IMR-90 (cell line): ENCODE measurements around the gene NFYC. TPM values are rescaled to one million over a fixed set of nuclear protein-coding genes. Genes with fewer than 3 reads are reported as not detected.

ENCODE experiments used
- ATAC-seq: fragments of 200-7000 bp; cut with Tn5 transposase; 2 replicates; pipeline ENCODE4 v1.9.1; 2020; ENCODE audit warnings: low read depth, mild to moderate bottlenecking, moderate library complexity
- BruUV-seq: library from RNA; stranded (reverse); fragments of 400-500 nt; replicated peaks from 2 replicates; lab custom pipeline; 2021; lab: Mats Ljungman, UMichigan
- CTCF ChIA-PET: fragments of 300-600 bp; formaldehyde crosslinking; extraction: SDS; loops from one replicate; lab custom pipeline; 2021; ENCODE audit warnings: antibody characterized with exemption; lab: Yijun Ruan, JAX
- POLR2A ChIA-PET: fragments of 300-600 bp; sonication (Branson Sonifier 250); formaldehyde crosslinking; loops from one replicate; lab custom pipeline; 2022; ENCODE audit warnings: antibody characterized with exemption; ENCODE audit not compliant: unreplicated experiment; lab: Charles Lee
- DNase-seq: peaks from one replicate; pipeline ENCODE4 v3.0.0; 2013
- H2AFZ ChIP-seq: replicated peaks from 2 replicates; pipeline ENCODE3; 2013; ENCODE audit warnings: low read length, mild to moderate bottlenecking; ENCODE audit not compliant: poor library complexity
- H2AK5ac ChIP-seq: 2 replicates; pipeline ENCODE4 v1.6.1; 2013; ENCODE audit warnings: low read depth, low read length, inconsistent platforms
- H2AK9ac ChIP-seq: replicated peaks from 2 replicates; pipeline ENCODE3; 2013; ENCODE audit warnings: mild to moderate bottlenecking, low read depth, low read length, moderate library complexity; ENCODE audit not compliant: poor library complexity
- H2BK120ac ChIP-seq: 2 replicates; pipeline ENCODE4 v1.6.1; 2013; ENCODE audit warnings: low read depth, low read length, inconsistent platforms
- H2BK15ac ChIP-seq: 3 replicates; pipeline ENCODE4 v1.6.1; 2013; ENCODE audit warnings: low read depth, low read length, inconsistent platforms
- H2BK20ac ChIP-seq: 2 replicates; pipeline ENCODE4 v1.6.1; 2013; ENCODE audit warnings: low read depth, mild to moderate bottlenecking, inconsistent platforms, low read length, moderate library complexity
- H2BK5ac ChIP-seq: 2 replicates; pipeline ENCODE4 v1.6.1; 2013; ENCODE audit warnings: mild to moderate bottlenecking, low read depth, low read length, inconsistent platforms; ENCODE audit not compliant: poor library complexity, severe bottlenecking
- H3K14ac ChIP-seq: replicated peaks from 2 replicates; pipeline ENCODE4 v1.6.1; 2013; ENCODE audit warnings: low read depth, low read length, inconsistent platforms
- H3K18ac ChIP-seq: 2 replicates; pipeline ENCODE4 v1.6.1; 2013; ENCODE audit warnings: low read depth, low read length, control low read depth
- H3K23ac ChIP-seq: 2 replicates; pipeline ENCODE4 v1.6.1; 2013; ENCODE audit warnings: low read depth, low read length, inconsistent platforms
- H3K27ac ChIP-seq: 2 replicates; pipeline ENCODE4 v1.5.1; 2013; ENCODE audit warnings: mild to moderate bottlenecking, control low read depth, low read length; ENCODE audit not compliant: insufficient read depth
- H3K27me3 ChIP-seq: 2 replicates; pipeline ENCODE4 v1.6.1; 2013; ENCODE audit warnings: low read length; ENCODE audit not compliant: control insufficient read depth, insufficient read depth
- H3K36me3 ChIP-seq: 2 replicates; pipeline ENCODE4 v1.6.1; 2013; ENCODE audit warnings: low read length, mixed read lengths; ENCODE audit not compliant: control insufficient read depth, insufficient read depth
- H3K4ac ChIP-seq: 2 replicates; pipeline ENCODE4 v1.6.1; 2013; ENCODE audit warnings: low read depth, low read length, inconsistent platforms
- H3K4me1 ChIP-seq: 2 replicates; pipeline ENCODE4 v1.6.1; 2013; ENCODE audit warnings: low read length, mixed read lengths; ENCODE audit not compliant: control insufficient read depth, insufficient read depth
- H3K4me2 ChIP-seq: 2 replicates; pipeline ENCODE4 v1.6.1; 2013; ENCODE audit warnings: low read depth, mild to moderate bottlenecking, control low read depth, low read length, moderate library complexity
- H3K4me3 ChIP-seq: 2 replicates; pipeline ENCODE4 v1.5.1; 2013; ENCODE audit warnings: low read depth, mild to moderate bottlenecking, control low read depth, low read length, moderate library complexity; ENCODE audit not compliant: insufficient read depth
- H3K56ac ChIP-seq: 2 replicates; pipeline ENCODE4 v1.6.1; 2013; ENCODE audit warnings: low read length, inconsistent platforms; ENCODE audit not compliant: insufficient read depth; ENCODE audit errors: extremely low read depth
- H3K79me1 ChIP-seq, 2 experiments: 2 replicates each; pipeline ENCODE4 v1.6.1; 2013; ENCODE audit warnings: low read length in 2 of 2, inconsistent platforms in 1 of 2, low read depth in 1 of 2
- H3K9ac ChIP-seq: 2 replicates; pipeline ENCODE4 v1.6.1; 2013; ENCODE audit warnings: low read depth, low read length, control low read depth
- H3K9me1 ChIP-seq: 2 replicates; pipeline ENCODE4 v1.6.1; 2013; ENCODE audit warnings: low read length, inconsistent platforms; ENCODE audit not compliant: insufficient read depth
- H3K9me3 ChIP-seq: 2 replicates; pipeline ENCODE4 v1.6.1; 2013; ENCODE audit warnings: low read length; ENCODE audit not compliant: control insufficient read depth, insufficient read depth
- H4K20me1 ChIP-seq: 2 replicates; pipeline ENCODE4 v1.6.1; 2013; ENCODE audit warnings: low read length, inconsistent platforms; ENCODE audit not compliant: insufficient read depth
- H4K5ac ChIP-seq: 2 replicates; pipeline ENCODE4 v1.6.1; 2013; ENCODE audit warnings: mild to moderate bottlenecking, low read depth, low read length, control low read depth
- H4K8ac ChIP-seq, 2 experiments: 2 replicates each; pipeline ENCODE4 v1.6.1; 2013; ENCODE audit warnings: low read depth in 2 of 2, low read length in 2 of 2, control low read depth in 1 of 2, inconsistent platforms in 1 of 2
- H4K91ac ChIP-seq: 2 replicates; pipeline ENCODE4 v1.6.1; 2013; ENCODE audit warnings: low read depth, low read length, inconsistent platforms; ENCODE audit not compliant: insufficient read depth
- BHLHE40 ChIP-seq: fragments of 150-350 bp; IDR thresholded peaks from 2 replicates; pipeline ENCODE4 v1.6.1; 2016; ENCODE audit warnings: mild to moderate bottlenecking, low read depth, low read length
- CEBPB ChIP-seq: IDR thresholded peaks from 2 replicates; pipeline ENCODE4 v1.6.1; 2012; ENCODE audit warnings: low read depth, low read length, improper control_type of control experiment
- CHD1 ChIP-seq: IDR thresholded peaks from 2 replicates; pipeline ENCODE4 v1.6.1; 2012; ENCODE audit warnings: low read depth, low read length, improper control_type of control experiment
- FOS ChIP-seq: fragments of 150-350 bp; IDR thresholded peaks from 2 replicates; pipeline ENCODE4 v1.6.1; 2016; ENCODE audit warnings: low read depth, low read length
- MAFK ChIP-seq: IDR thresholded peaks from 2 replicates; pipeline ENCODE4 v1.6.1; 2012; ENCODE audit warnings: low read depth, low read length, improper control_type of control experiment
- MAZ ChIP-seq: IDR thresholded peaks from 2 replicates; pipeline ENCODE4 v1.6.1; 2012; ENCODE audit warnings: low read depth, mild to moderate bottlenecking, low read length, improper control_type of control experiment, moderate library complexity, borderline replicate concordance
- MXI1 ChIP-seq: IDR thresholded peaks from 2 replicates; pipeline ENCODE4 v1.6.1; 2012; ENCODE audit warnings: low read depth, mild to moderate bottlenecking, low read length, moderate library complexity, borderline replicate concordance
- POLR2A ChIP-seq: IDR thresholded peaks from 2 replicates; pipeline ENCODE4 v1.6.1; 2012; ENCODE audit warnings: mild to moderate bottlenecking, low read depth, low read length
- RAD21 ChIP-seq: IDR thresholded peaks from 2 replicates; pipeline ENCODE4 v1.6.1; 2012; ENCODE audit warnings: low read length, improper control_type of control experiment
- RFX5 ChIP-seq: IDR thresholded peaks from 2 replicates; pipeline ENCODE4 v1.8.0; 2012; ENCODE audit warnings: low read depth, mild to moderate bottlenecking, low read length, moderate library complexity
- SMC3 ChIP-seq: fragments of 150-350 bp; IDR thresholded peaks from 2 replicates; pipeline ENCODE4 v1.6.1; 2016; ENCODE audit warnings: low read depth, mild to moderate bottlenecking, antibody characterized with exemption, low read length, moderate library complexity
- WGBS, 2 experiments: methylation state at CpG; one replicate each; pipeline versions ENCODE4 v1.1.5 to v1.1.7; 2013; ENCODE audit warnings: missing lambda C conversion rate in 2 of 2; ENCODE audit not compliant: insufficient read length in 1 of 2; ENCODE audit errors: extremely low coverage in 2 of 2; 5-methylcytosine and 5-hydroxymethylcytosine counted together
- dilution Hi-C: fragments of 300-500 bp; cut with HindIII; formaldehyde crosslinking; loops from one replicate; pipeline ENCODE4 v1.14.3; 2018; ENCODE audit warnings: low sequenced_read_pairs; ENCODE audit not compliant: unreplicated experiment
- in situ Hi-C: fragments of 300-500 bp; cut with MboI; formaldehyde crosslinking; loops from 3 replicates; pipeline ENCODE4 v1.14.3; 2019; ENCODE audit warnings: low sequenced_read_pairs, inconsistent platforms, mixed read lengths
- intact Hi-C: fragments of 100-400 bp; cut with micrococcal nuclease; formaldehyde crosslinking; loops from 2 replicates; pipeline ENCODE4 v1.10.0; 2022
- polyA plus RNA-seq, 3 experiments: library from polyadenylated mRNA; depleted of rRNA; stranded (reverse); fragments of >200 nt; gene quantifications; 2 replicates each; pipeline ENCODE4 v1.2.3, GENCODE V29; 2012; ENCODE audit warnings: low replicate concordance in 1 of 3
- total RNA-seq: library from RNA; depleted of rRNA; stranded (reverse); fragments of >200 nt; gene quantifications from 2 replicates; pipeline ENCODE4 v1.2.3, GENCODE V29; 2012
- TF ChIP-seq, protein P1 (sequence below): fragments of 150-350 bp; IDR thresholded peaks from 2 replicates; pipeline ENCODE4 v1.6.1; 2017; ENCODE audit warnings: mild to moderate bottlenecking, antibody characterized with exemption, low read length, low read depth
- TF ChIP-seq, protein P2 (sequence below): fragments of 150-350 bp; IDR thresholded peaks from 2 replicates; pipeline ENCODE4 v1.6.1; 2016; ENCODE audit warnings: low read depth, mild to moderate bottlenecking, low read length, moderate library complexity, borderline replicate concordance
- TF ChIP-seq, protein P3 (sequence below): conservative IDR thresholded peaks from 2 replicates; pipeline ENCODE4 v1.5.1; 2012; ENCODE audit warnings: mild to moderate bottlenecking, low read depth, low read length, improper control_type of control experiment

The NFYC gene
- total and polyA plus RNA-seq, 2 of the 4 experiments (the other 2 are of a cell fraction), result 45.2 to 62.2 TPM

DNA sequence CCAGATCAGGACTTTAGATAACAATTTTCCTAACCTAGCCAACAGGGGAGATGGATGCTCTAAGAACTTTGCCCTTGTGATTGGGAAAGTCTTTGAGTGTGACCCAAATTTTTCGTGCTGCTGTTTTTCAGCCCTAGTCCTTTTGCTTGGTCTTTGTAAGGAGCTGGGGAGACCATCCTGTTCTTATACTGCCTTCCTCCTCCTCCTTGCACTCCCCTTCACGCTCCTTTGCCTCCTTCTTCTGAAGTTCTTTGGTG, 97.8 kb downstream of the NFYC start:
- no peak overlapping the region for H2BK120ac ChIP-seq
- no peak overlapping the region for H3K56ac ChIP-seq
- H3K4me2 ChIP-seq, result no peak overlapping the region
- no peak overlapping the region for H3K23ac ChIP-seq
- H4K5ac ChIP-seq, result no peak overlapping the region
- no peak overlapping the region for H4K91ac ChIP-seq
- ATAC-seq, result no peak
- no peak overlapping the region for H2AFZ ChIP-seq
- ChIA-PET CTCF (no interaction called here), POLR2A (no interaction called here)
- H3K9me1 ChIP-seq, result no peaks in the 10 kb centered on the region
- no peak overlapping the region for H3K14ac ChIP-seq
- no peak overlapping the region for H2BK5ac ChIP-seq
- no peaks in the 10 kb centered on the region for H3K9me3 ChIP-seq
- no peaks in the 10 kb centered on the region for H4K20me1 ChIP-seq
- H3K4me1 ChIP-seq, result no peaks in the 10 kb centered on the region
- H3K36me3 ChIP-seq, result no peaks in the 10 kb centered on the region
- H3K9ac ChIP-seq, result no peak overlapping the region
- no peak overlapping the region for H2BK20ac ChIP-seq
- no peak overlapping the region for H3K18ac ChIP-seq
- dilution Hi-C loops (no loop called here), in situ Hi-C loops (no loop called here), intact Hi-C loops (loop anchor here (10.0 kb wide), 1 partner anchor 174 kb away; no protein-coding TSS in a partner anchor)
- H4K8ac ChIP-seq, result no peak overlapping the region
- DNase-seq, result no peak
- H2AK5ac ChIP-seq, result no peak overlapping the region
- no TSS peak for BruUV-seq
- H2AK9ac ChIP-seq, result no peak overlapping the region
- H3K27ac ChIP-seq, result no peak overlapping the region
- no peak overlapping the region for H3K4me3 ChIP-seq
- no peaks in the 10 kb centered on the region for H3K79me1 ChIP-seq
- H3K4ac ChIP-seq, result no peak overlapping the region
- peaks cover 66% of the 10 kb centered on the region for H3K27me3 ChIP-seq
- WGBS, 2 experiments, result 100% methylated on average over 1 of the region's 2 CpGs; no CpG with 5 or more reads in 1 of the 2 experiments
- H2BK15ac ChIP-seq, result no peak overlapping the region
- TF ChIP-seq MXI1 (no peak), RAD21 (no peak), BHLHE40 (no peak), POLR2A (no peak), FOS (no peak), MAFK (no peak), CEBPB (no peak), MAZ (no peak), CHD1 (no peak), SMC3 (no peak), RFX5 (no peak)
- TF ChIP-seq, protein P1, sequence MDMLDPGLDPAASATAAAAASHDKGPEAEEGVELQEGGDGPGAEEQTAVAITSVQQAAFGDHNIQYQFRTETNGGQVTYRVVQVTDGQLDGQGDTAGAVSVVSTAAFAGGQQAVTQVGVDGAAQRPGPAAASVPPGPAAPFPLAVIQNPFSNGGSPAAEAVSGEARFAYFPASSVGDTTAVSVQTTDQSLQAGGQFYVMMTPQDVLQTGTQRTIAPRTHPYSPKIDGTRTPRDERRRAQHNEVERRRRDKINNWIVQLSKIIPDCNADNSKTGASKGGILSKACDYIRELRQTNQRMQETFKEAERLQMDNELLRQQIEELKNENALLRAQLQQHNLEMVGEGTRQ, result no peak
- TF ChIP-seq, protein P2, sequence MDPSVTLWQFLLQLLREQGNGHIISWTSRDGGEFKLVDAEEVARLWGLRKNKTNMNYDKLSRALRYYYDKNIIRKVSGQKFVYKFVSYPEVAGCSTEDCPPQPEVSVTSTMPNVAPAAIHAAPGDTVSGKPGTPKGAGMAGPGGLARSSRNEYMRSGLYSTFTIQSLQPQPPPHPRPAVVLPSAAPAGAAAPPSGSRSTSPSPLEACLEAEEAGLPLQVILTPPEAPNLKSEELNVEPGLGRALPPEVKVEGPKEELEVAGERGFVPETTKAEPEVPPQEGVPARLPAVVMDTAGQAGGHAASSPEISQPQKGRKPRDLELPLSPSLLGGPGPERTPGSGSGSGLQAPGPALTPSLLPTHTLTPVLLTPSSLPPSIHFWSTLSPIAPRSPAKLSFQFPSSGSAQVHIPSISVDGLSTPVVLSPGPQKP, result no peak
- TF ChIP-seq, protein P3, sequence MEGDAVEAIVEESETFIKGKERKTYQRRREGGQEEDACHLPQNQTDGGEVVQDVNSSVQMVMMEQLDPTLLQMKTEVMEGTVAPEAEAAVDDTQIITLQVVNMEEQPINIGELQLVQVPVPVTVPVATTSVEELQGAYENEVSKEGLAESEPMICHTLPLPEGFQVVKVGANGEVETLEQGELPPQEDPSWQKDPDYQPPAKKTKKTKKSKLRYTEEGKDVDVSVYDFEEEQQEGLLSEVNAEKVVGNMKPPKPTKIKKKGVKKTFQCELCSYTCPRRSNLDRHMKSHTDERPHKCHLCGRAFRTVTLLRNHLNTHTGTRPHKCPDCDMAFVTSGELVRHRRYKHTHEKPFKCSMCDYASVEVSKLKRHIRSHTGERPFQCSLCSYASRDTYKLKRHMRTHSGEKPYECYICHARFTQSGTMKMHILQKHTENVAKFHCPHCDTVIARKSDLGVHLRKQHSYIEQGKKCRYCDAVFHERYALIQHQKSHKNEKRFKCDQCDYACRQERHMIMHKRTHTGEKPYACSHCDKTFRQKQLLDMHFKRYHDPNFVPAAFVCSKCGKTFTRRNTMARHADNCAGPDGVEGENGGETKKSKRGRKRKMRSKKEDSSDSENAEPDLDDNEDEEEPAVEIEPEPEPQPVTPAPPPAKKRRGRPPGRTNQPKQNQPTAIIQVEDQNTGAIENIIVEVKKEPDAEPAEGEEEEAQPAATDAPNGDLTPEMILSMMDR, result no peak
